ENCODE measurements around the gene LRRC14B.

GRCh38 chr5:158807-159447 lies 32.4 kb upstream of the LRRC14B start:
- no peak for TF ChIP-seq REST (IDR thresholded peaks at IDR 0.05; ENCODE audit: low read depth, low read length)
- no peak for TF ChIP-seq CTCF (IDR thresholded peaks at IDR 0.05)
- no peak for TF ChIP-seq GABPA (IDR thresholded peaks at IDR 0.05; ENCODE audit: low read depth)
